HCT116 (cell line): ENCODE measurements around the gene METTL2B. TPM values are rescaled to one million over a fixed set of nuclear protein-coding genes. Genes with fewer than 3 reads are reported as not detected.

Experiments used
- ATAC-seq: fragments of 200-7000 bp; cut with Tn5 transposase; 2 replicates; pipeline ENCODE4 v1.9.1; 2020; ENCODE audit warnings: mild to moderate bottlenecking, moderate library complexity
- BruUV-seq: library from RNA; stranded (reverse); fragments of 400-500 nt; replicated peaks from 2 replicates; lab custom pipeline; 2021; lab: Mats Ljungman, UMichigan
- CTCF ChIA-PET: fragments of 300-600 bp; sonication (Branson Sonifier 250); formaldehyde crosslinking; loops from one replicate; lab custom pipeline; 2021; ENCODE audit warnings: antibody characterized with exemption; lab: Charles Lee
- POLR2A ChIA-PET: fragments of 300-600, 350-600 bp; sonication (Branson Sonifier 250); formaldehyde crosslinking; loops from one replicate; lab custom pipeline; 2021; ENCODE audit warnings: antibody characterized with exemption; lab: Charles Lee
- RAD21 ChIA-PET, 2 experiments: fragments of 300-600 bp; sonication (Branson Sonifier 250); formaldehyde crosslinking; loops; one replicate each; lab custom pipeline; 2023; ENCODE audit warnings: low total read pairs in 2 of 2; ENCODE audit not compliant: uncharacterized antibody in 2 of 2, unreplicated experiment in 2 of 2, low non-redundant PET in 1 of 2; lab: Charles Lee
- DNase-seq: peaks from one replicate; pipeline ENCODE4 v3.0.0-alpha.2; 2010; ENCODE audit warnings: low read depth, low spot score
- H2AFZ ChIP-seq: fragments of 200-600 bp; shearing (Covaris generic), sonication (generic); 2 replicates; pipeline ENCODE4 v1.6.1; 2017; ENCODE audit warnings: low read depth, mixed run types, mixed read lengths, antibody characterized with exemption, low read length; ENCODE audit not compliant: poor library complexity, severe bottlenecking
- H3K27ac ChIP-seq: 2 replicates; pipeline ENCODE4 v1.5.1; 2012; ENCODE audit warnings: low read depth, low read length
- H3K27me3 ChIP-seq: fragments of 200-600 bp; sonication (generic); 2 replicates; pipeline ENCODE4 v1.6.1; 2016; ENCODE audit warnings: mixed run types, low read length, mixed read lengths; ENCODE audit not compliant: insufficient read depth
- H3K36me3 ChIP-seq, 2 experiments: fragments of 200-500 bp in 1 of 2; fragments of 200-600 bp in 1 of 2; sonication (Bioruptor generic) in 1 of 2; sonication (generic) in 1 of 2; 2 replicates each; pipeline versions ENCODE4 v1.5.1 to v1.6.1; 2014 to 2016; ENCODE audit warnings: low read length in 2 of 2, inconsistent platforms in 1 of 2, mixed read lengths in 1 of 2, mixed run types in 1 of 2; ENCODE audit not compliant: insufficient read depth in 2 of 2, control insufficient read depth in 1 of 2
- H3K4me1 ChIP-seq, 2 experiments: fragments of 200-600 bp in 1 of 2; sonication (generic) in 1 of 2; 2 replicates each; pipeline versions ENCODE4 v1.5.1 to v1.6.1; 2012 to 2017; ENCODE audit warnings: low read length in 2 of 2, inconsistent platforms in 1 of 2, mild to moderate bottlenecking in 1 of 2, mixed read lengths in 1 of 2, mixed run types in 1 of 2, moderate library complexity in 1 of 2; ENCODE audit not compliant: insufficient read depth in 2 of 2, control insufficient read depth in 1 of 2
- H3K4me2 ChIP-seq: fragments of 200-600 bp; sonication (generic); 2 replicates; pipeline ENCODE4 v1.6.1; 2017; ENCODE audit warnings: mixed run types, low read length, mixed read lengths
- H3K4me3 ChIP-seq, 2 experiments: fragments of 200-600 bp in 1 of 2; sonication (generic) in 1 of 2; replicated peaks in 1 of 2; 2 replicates each; pipeline ENCODE4 v1.5.1; 2011 to 2016; ENCODE audit warnings: low read length in 2 of 2, control low read depth in 1 of 2, low read depth in 1 of 2, mild to moderate bottlenecking in 1 of 2, mixed read lengths in 1 of 2, mixed run types in 1 of 2
- H3K79me2 ChIP-seq: fragments of 200-600 bp; sonication (generic); 2 replicates; pipeline ENCODE4 v1.6.1; 2017; ENCODE audit warnings: mild to moderate bottlenecking, mixed run types, low read length, moderate library complexity, mixed read lengths; ENCODE audit not compliant: insufficient read depth
- H3K9ac ChIP-seq: fragments of 200-600 bp; sonication (generic); 2 replicates; pipeline ENCODE4 v1.6.1; 2016; ENCODE audit warnings: low read length, mixed read lengths
- H3K9me2 ChIP-seq: fragments of 200-600 bp; sonication (generic), shearing (Covaris generic); 2 replicates; pipeline ENCODE4 v1.6.1; 2017; ENCODE audit warnings: mixed run types, mild to moderate bottlenecking, moderate library complexity; ENCODE audit not compliant: insufficient read depth
- H3K9me3 ChIP-seq, 2 experiments: fragments of 200-500 bp in 1 of 2; fragments of 200-600 bp in 1 of 2; sonication (Bioruptor generic) in 1 of 2; sonication (generic) in 1 of 2; 2 replicates each; pipeline ENCODE4 v1.6.1; 2014 to 2017; ENCODE audit warnings: low read length in 2 of 2, mixed read lengths in 2 of 2, inconsistent platforms in 1 of 2, low read depth in 1 of 2, mild to moderate bottlenecking in 1 of 2, mixed run types in 1 of 2, moderate library complexity in 1 of 2; ENCODE audit not compliant: control insufficient read depth in 1 of 2, insufficient read depth in 1 of 2
- H4K20me1 ChIP-seq: fragments of 200-600 bp; sonication (generic), shearing (Covaris generic); 2 replicates; pipeline ENCODE4 v1.6.1; 2017; ENCODE audit warnings: mixed run types, mild to moderate bottlenecking, moderate library complexity; ENCODE audit not compliant: insufficient read depth
- CTCF ChIP-seq, 3 experiments: fragments of 200-600 bp in 1 of 3; sonication (generic) in 1 of 3; IDR thresholded peaks in 2 of 3; conservative IDR thresholded peaks in 1 of 3; 2 replicates each; pipeline ENCODE4 v1.5.1; 2012 to 2017; ENCODE audit warnings: low read depth in 2 of 3, low read length in 2 of 3, antibody characterized with exemption in 1 of 3, borderline replicate concordance in 1 of 3, control low read depth in 1 of 3, mild to moderate bottlenecking in 1 of 3, mixed read lengths in 1 of 3, mixed run types in 1 of 3, moderate library complexity in 1 of 3; ENCODE audit not compliant: insufficient read depth in 1 of 3
- MAX ChIP-seq: IDR thresholded peaks from 2 replicates; pipeline ENCODE4 v1.6.1; 2012
- REST ChIP-seq: IDR thresholded peaks from 2 replicates; pipeline ENCODE4 v1.6.1; 2012; ENCODE audit warnings: low read depth
- SP1 ChIP-seq: IDR thresholded peaks from 2 replicates; pipeline ENCODE4 v1.6.1; 2012; ENCODE audit warnings: low read depth
- intact Hi-C: fragments of 100-400 bp; cut with micrococcal nuclease; formaldehyde crosslinking; loops from 2 replicates; pipeline ENCODE4 v1.10.0; 2022
- total RNA-seq: library from RNA; stranded (reverse); gene quantifications from one replicate; pipeline ENCODE4 v1.2.1, GENCODE V29; 2021; ENCODE audit not compliant: unreplicated experiment

The METTL2B gene
- total RNA-seq, 1 experiment from 2014 or later, result 45.7 TPM

GRCh38 chr7:128454808-128455542 is 21.6 kb upstream of the METTL2B start:
- Histone ChIP-seq H3K4me1 (peaks cover 11 to 38% of the 10 kb centered on the region in 2 experiments), H3K27me3 (0 out of 2 replicates have a peak, but pooled peaks cover 4% of the 10 kb centered on the region), H3K4me3 (peak overlapping the region; percentile 73 to 99), H3K36me3 (peaks cover 4 to 20% of the 10 kb centered on the region in 2 experiments; a peak in 3 of 4 replicates), H3K9ac (peak overlapping the region; percentile 95), H4K20me1 (peaks cover 12% of the 10 kb centered on the region; the same call in 1 of the 2 replicates), H2AFZ (peak overlapping the region; percentile 71), H3K4me2 (peak overlapping the region; percentile 83), H3K79me2 (peaks cover 42% of the 10 kb centered on the region), H3K27ac (peak overlapping the region; percentile 83), H3K9me2 (no peaks in the 10 kb centered on the region), H3K9me3 (no peaks in the 10 kb centered on the region)
- no peak for DNase-seq
- TF ChIP-seq SP1, result no peak
- no peak for TF ChIP-seq REST
- peak in 1 of 3 experiments; percentile 25; a peak in 1 of 6 replicates for TF ChIP-seq CTCF (IDR thresholded peaks at IDR 0.05 in 2 of 3, conservative IDR thresholded peaks at IDR 0.05 in 1 of 3; ENCODE audit: borderline replicate concordance in 1 of 3, insufficient read depth in 1 of 3, low read depth in 2 of 3, low read length in 2 of 3)
- no peak for TF ChIP-seq MAX
- ATAC-seq, result 0 out of 2 replicates have a peak, but pooled peaks have one; percentile 18
- ChIA-PET CTCF (interaction anchor here (1.3 to 1.5 kb wide), 4 partner anchors 26 to 108 kb away, joined by 3 to 9 read pairs (median 6); no protein-coding TSS in a partner anchor), POLR2A (no interaction called here), RAD21 (interaction anchor here in 1 of 2 experiments (1.3 kb wide), 1 partner anchor 28 kb away, joined by 3 read pairs; no protein-coding TSS in a partner anchor)
- BruUV-seq, result TSS peak; percentile 94
- intact Hi-C loops, result no loop called here
